Kidney tubule cell (primary cell): ENCODE measurements around the gene EIF4H.
"Not testable (repeated sequence)": the region's sequence is repeated elsewhere in the genome, so short reads cannot be mapped to it uniquely, and the experiment has no call there.

Experiments used
- DNase-seq: peaks from one replicate; pipeline ENCODE4 v3.0.0-alpha.2; 2018; ENCODE audit warnings: low spot score

EIF4H gene

GRCh38 chr7:74175340-74175739 is 1.2 kb downstream of the EIF4H start:
- no peak for DNase-seq

DNA sequence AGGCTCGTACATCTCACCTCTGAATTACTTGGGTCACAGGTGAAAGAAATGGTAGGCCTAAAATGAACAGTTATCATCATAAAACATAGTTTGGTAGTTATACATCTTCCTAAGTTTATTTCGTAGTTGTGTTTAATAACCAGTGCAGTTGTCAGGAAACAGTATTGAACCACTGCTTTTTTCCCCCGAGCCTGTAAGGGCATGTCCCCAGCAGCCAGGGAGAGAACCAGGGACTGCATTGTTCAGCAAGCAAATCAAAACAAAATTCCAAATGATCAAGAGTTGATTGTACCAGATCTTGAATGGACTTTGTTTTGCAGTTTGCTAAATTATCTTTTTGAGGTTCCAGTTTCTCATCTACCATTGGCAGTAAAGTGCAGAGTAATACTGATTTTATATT is 2.4 kb downstream of the EIF4H start:
- no peak for DNase-seq

GRCh38 chr7:74178632-74179031 is 4.5 kb downstream of the EIF4H start:
- DNase-seq = peak; percentile 67

GRCh38 chr7:74179935-74180604 is 5.9 kb downstream of the EIF4H start:
- no peak for DNase-seq

GRCh38 chr7:74180866-74181265 is 6.7 kb downstream of the EIF4H start:
- no peak for DNase-seq

- DNase-seq = no peak
Measured at GRCh38 chr7:74181821-74182220, 7.7 kb downstream of the EIF4H start.

DNA sequence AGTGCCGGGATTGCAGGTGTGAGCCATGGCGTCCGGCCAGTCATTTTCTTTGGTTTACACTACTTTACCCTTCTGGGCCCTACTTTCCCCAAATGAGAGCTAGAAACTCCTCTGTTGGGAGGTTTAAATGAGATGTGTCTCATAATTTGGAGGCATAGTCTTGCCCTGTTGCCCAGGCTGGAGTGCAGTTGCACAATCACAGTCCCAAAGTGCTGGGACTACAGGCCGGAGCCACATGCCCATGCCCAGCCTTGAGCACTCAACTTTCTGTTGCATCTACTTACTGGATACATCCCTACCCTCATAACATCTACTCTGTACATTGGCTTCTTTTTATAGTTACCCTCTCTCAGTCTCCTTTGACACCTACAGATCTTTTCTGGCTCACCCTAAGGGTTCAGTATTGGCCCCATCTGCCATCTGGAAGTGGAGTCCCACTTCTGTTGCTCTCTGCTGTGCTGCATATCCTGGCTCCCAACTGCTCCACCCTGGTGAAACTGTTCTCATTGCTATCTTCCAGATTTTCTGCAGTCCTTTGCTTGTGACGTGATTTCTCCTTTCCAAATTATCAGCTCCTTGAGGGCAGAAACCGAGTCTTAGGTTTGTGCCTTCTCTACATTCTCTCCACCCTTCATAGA is 8.4 kb downstream of the EIF4H start:
- DNase-seq = no peak

GRCh38 chr7:74183142-74183541 is 9.0 kb downstream of the EIF4H start:
- DNase-seq = no peak

- DNase-seq = peak; percentile 64
Measured at GRCh38 chr7:74183653-74184450, 9.7 kb downstream of the EIF4H start.

GRCh38 chr7:74185016-74185415 is 10.9 kb downstream of the EIF4H start:
- DNase-seq = no peak

DNA sequence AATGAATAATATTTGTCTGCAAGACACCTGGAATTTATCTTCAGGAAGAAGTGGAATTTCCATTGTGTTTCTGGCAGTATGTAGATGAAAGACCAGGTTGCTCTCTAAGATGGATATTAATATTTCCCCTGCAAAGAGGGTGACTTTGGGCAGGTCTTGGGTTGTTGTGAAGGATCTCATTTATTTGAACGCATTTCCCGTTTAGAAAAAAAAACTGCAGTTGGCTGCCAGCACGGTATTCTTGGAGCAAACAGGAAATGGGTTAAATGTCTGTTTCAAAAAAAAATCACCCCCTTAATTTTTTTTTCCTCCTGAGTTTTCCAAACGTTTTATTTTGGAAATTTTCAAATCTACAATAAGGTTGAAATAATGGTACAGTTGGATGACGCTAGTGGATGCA is 11.5 kb downstream of the EIF4H start:
- no peak for DNase-seq

GRCh38 chr7:74187915-74188675 is 13.9 kb downstream of the EIF4H start:
- DNase-seq = peak; percentile 73

GRCh38 chr7:74190259-74190658 is 16.1 kb downstream of the EIF4H start:
- DNase-seq = no peak

GRCh38 chr7:74191231-74191630 is 17.1 kb downstream of the EIF4H start:
- no peak for DNase-seq

DNA sequence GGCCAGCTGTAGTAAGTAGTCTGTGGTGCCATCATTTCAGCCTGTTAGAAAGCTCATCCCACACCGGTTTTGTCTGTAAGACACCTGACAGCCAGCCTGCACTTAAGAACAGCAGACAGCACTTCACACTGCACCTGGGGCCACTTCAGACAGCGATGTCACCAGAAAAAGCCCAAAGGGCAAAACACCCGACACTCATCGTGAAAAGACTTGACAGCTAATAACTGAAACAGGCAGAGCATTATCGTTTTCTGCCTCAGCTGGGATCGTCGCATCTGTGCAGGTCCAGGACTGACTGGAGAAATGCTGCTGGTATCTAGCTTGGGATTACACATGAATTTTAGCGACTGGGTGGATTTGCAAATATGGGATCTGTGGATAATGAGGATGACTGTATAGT is 18.9 kb downstream of the EIF4H start:
- DNase-seq = no peak

DNA sequence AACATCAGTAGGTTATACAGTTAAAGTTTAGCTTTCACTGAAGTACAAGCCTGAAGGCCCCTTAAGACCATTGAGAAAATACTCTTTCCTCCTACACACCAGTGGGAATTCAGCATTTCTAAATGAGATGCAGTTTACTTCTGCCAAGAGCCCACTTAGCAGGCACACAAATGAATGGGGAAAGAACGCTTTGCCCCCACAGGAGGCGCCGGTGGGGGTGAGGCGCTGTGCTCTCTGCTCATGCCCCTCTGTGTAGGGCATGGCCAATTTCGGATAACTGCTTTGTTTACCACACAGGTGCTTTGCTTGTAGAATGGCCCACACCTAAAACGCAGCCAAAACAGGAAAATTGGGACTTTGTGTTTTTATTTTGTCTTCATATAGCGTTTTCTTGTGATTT is 19.8 kb downstream of the EIF4H start:
- no peak for DNase-seq

GRCh38 chr7:74194686-74195085 is 20.5 kb downstream of the EIF4H start:
- DNase-seq = no peak

GRCh38 chr7:74195139-74195860 is 21.1 kb downstream of the EIF4H start:
- DNase-seq = not testable (repeated sequence)

- not testable (repeated sequence) for DNase-seq
Measured at GRCh38 chr7:74195968-74196654, 22.0 kb downstream of the EIF4H start.

- no peak for DNase-seq
Measured at GRCh38 chr7:74197449-74198124, 23.4 kb downstream of the EIF4H start.
